Motor neuron (in vitro differentiated cells): ENCODE results near the gene UGCG. TPM values are rescaled to one million over a fixed set of nuclear protein-coding genes. Genes with fewer than 3 reads are reported as not detected.
A peak's percentile ranks its signal among the peaks of the same experiment; 100 is the strongest.

Source experiments
- ATAC-seq, 8 experiments: fragments of 200-7000 bp; cut with Tn5 transposase; replicated peaks in 6 of 8; 2 replicates each; pipeline ENCODE4 v1.8.0; 2021; ENCODE audit warnings: mild to moderate bottlenecking in 8 of 8, moderate library complexity in 8 of 8
- H3K27ac ChIP-seq, 2 donors: fragments of 250-450 bp; sonication (Bioruptor Pico); 2 replicates each; pipeline ENCODE4 v1.9.0; 2021; ENCODE audit warnings: antibody characterized with exemption in 2 of 2, mild to moderate bottlenecking in 2 of 2, moderate library complexity in 1 of 2
- H3K4me1 ChIP-seq, 2 donors: fragments of 250-450 bp; sonication (Bioruptor Pico); replicated peaks in 1 of 2; 2 replicates each; pipeline ENCODE4 v1.6.1; 2021; ENCODE audit warnings: antibody characterized with exemption in 2 of 2, mild to moderate bottlenecking in 2 of 2, moderate library complexity in 1 of 2
- H3K4me3 ChIP-seq, 5 donors: fragments of 250-450 bp; sonication (Bioruptor Pico); 2 replicates each; pipeline ENCODE4 v1.9.0; 2021; ENCODE audit warnings: antibody characterized with exemption in 5 of 5, mild to moderate bottlenecking in 5 of 5, moderate library complexity in 4 of 5
- WGBS, 10 experiments: fragments of 450-650 bp; shearing (Covaris generic); methylation state at CpG; one replicate each; pipeline ENCODE4 v1.0.0; 2022; 5-methylcytosine and 5-hydroxymethylcytosine counted together
- in situ Hi-C, 9 experiments: fragments of 400-800 bp; cut with MboI; loops; one replicate each; pipeline ENCODE4 v1.15.0; 2021; ENCODE audit warnings: low sequenced_read_pairs in 9 of 9, low pct_unique_long_range_greater_than_20kb in 2 of 9; ENCODE audit not compliant: unreplicated experiment in 9 of 9
- total RNA-seq, 8 experiments: library from RNA; unstranded; fragments of 300-600 nt; gene quantifications; 2 replicates each; pipeline versions ENCODE4 v1.2.3 to v1.2.4, GENCODE V29; 2022

The UGCG gene
- total RNA-seq, 8 experiments from 2014 or later, result 7.1 to 51.7 (median 28.2) TPM

DNA sequence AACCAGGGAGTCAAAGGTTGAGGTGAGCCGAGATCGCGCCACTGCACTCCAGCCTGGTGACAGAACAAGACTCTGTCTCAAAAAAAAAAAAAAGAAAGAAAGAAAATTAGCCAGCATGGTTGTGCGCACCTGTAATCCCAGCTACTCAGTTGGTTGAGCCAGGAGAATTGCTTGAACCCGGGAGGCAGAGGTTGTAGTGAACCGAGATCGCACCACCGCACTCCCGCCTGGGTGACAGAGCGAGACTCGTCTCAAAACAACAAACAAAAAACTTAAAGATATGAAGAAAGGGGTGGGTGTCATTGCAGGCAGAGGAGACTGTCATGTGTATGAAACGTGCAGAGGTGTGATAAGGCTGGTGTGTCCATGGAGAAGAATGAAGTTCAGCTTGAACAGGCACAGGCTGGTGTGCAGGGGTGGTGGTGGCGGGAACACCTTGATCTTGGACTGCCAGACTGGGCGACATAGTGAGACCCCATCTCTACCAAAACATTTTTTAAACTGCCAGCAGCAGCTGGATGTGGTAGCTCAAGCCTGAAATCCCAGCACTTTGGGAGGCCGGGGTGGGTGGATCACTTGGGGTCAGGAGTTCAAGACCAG lies 69.6 kb downstream of the UGCG start:
- H3K4me1 ChIP-seq, result no peaks in the 10 kb centered on the region
- 60 to 100% (median 93%) methylated on average over 1 to 10 of the region's 15 CpGs; no CpG with 5 or more reads in 1 of the 10 experiments for WGBS, 10 experiments
- in situ Hi-C loops, result no loop called here
- H3K4me3 ChIP-seq, result no peak overlapping the region
- no peak for ATAC-seq
- no peak overlapping the region for H3K27ac ChIP-seq

- H3K27ac ChIP-seq, result no peak overlapping the region
- 80 to 100% (median 86%) methylated on average over 1 of the region's 1 CpG; no CpG with 5 or more reads in 7 of the 10 experiments for WGBS, 10 experiments
- in situ Hi-C loops, result no loop called here
- ATAC-seq, result no peak
- H3K4me3 ChIP-seq, result no peak overlapping the region
- no peaks in the 10 kb centered on the region for H3K4me1 ChIP-seq
These were observed 70.3 kb downstream of the UGCG start for GRCh38 chr9:111966861-111967291.

GRCh38 chr9:111967621-111968020 lies 71.0 kb downstream of the UGCG start:
- in situ Hi-C loops, result no loop called here
- WGBS, 10 experiments, result 42 to 100% (median 90%) methylated on average over 1 to 3 of the region's 3 CpGs; no CpG with 5 or more reads in 2 of the 10 experiments
- Histone ChIP-seq H3K27ac (no peak overlapping the region), H3K4me1 (no peaks in the 10 kb centered on the region), H3K4me3 (no peak overlapping the region)
- no peak for ATAC-seq

DNA sequence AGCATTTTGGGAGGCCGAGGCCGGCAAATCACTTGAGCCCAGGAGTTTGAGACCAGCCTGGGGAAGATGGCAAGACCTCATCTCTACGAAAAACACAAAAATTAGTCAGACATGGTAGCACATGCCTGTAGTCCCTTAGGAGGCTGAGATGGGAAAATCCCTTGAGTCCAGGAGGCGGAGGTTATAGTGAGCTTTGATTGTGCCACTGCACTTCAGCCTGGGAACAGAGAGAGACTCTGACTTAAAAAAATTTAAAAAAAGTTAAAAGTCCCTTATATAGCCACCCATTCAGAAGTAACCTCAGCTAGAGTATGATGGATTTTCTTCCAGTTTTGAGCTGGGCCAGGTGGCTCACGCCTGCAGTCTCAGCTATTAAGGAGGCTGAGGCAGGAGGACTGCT lies 72.4 kb downstream of the UGCG start:
- in situ Hi-C loops, result no loop called here
- H3K4me3 ChIP-seq, result no peak overlapping the region
- no peak for ATAC-seq
- H3K4me1 ChIP-seq, result no peaks in the 10 kb centered on the region
- H3K27ac ChIP-seq, result no peak overlapping the region
- whole genome bisulfite sequencing, 10 experiments, result 83 to 100% (median 95%) methylated on average over 2 to 5 of the region's 5 CpGs; no CpG with 5 or more reads in 1 of the 10 experiments

DNA sequence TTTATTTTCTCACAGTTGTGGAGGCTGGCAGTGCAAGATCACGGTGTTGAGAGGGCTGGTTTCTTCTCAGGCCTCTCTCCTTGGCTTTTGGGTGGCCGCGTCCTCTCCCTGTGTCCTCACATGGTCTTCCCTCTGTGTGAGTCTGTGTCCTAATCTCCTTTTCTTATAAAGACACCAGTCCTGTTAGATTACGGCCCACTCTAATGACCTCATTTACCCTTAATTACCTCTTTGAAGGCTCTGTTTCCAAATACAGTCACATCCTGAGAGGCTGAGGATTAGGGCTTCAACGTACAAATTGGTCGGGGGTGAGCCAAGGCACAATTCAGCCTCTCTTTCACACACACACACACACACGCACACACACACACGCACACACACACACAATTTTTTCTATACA lies 73.0 kb downstream of the UGCG start:
- no peak overlapping the region for H3K27ac ChIP-seq
- H3K4me1 ChIP-seq, result no peaks in the 10 kb centered on the region
- ATAC-seq, result no peak
- no peak overlapping the region for H3K4me3 ChIP-seq
- 35 to 100% (median 69%) methylated on average over 2 to 8 of the region's 8 CpGs; no CpG with 5 or more reads in 2 of the 10 experiments for WGBS, 10 experiments
- in situ Hi-C loops, result no loop called here

DNA sequence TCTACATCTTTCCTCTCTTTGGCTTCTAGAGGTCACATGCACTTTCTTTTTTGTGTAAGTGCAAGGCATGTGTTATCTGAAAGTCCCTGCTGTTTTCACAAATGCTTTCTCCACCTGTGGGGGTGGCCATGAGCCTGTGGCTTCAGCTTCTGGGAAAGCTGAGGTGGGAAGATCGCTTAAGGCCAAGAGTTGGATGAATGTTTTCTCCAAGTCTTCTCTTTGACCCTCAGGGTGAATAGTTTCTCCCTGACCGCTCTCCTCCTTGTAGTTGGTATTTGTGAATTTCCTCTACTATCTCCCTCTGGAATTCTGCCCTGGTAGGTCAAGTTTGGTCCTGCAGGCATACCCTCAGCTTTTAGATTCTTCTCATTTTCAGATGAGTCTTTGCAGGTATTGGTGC lies 74.2 kb downstream of the UGCG start:
- 67 to 100% (median 100%) methylated on average over 1 to 2 of the region's 2 CpGs; no CpG with 5 or more reads in 5 of the 10 experiments for WGBS, 10 experiments
- H3K27ac ChIP-seq, result no peak overlapping the region
- no peak for ATAC-seq

DNA sequence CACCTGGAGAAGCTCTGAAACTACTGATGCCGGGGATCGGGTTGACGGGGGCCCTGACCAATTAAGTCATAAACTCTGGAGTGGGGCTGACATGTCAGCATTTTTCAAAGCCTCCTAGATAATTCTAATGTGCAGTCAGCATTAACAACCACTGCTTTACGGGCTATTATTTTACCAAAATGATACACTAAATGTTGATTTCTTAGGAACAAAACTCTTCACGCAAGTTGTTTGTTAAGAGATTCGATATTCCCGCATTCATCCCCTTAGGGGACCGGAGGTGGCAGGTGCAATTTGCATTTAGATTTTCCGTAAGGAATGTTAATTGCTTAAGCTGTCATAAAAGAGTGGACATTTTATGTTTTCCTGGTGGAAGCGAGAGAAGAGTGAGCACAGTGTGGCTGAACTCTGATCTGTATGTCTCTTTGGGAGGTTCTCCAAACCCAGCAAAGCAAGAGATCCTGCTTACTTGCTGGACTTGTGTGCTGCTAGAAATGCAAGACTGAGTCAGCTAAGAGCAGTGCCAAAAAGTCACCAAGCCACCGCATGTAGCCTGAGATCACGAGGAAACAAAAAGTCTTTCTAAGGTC lies 77.6 kb downstream of the UGCG start:
- peak in 3 of 8 experiments; percentile 81 to 88 (median 85) for ATAC-seq
- no peak overlapping the region for H3K27ac ChIP-seq
- WGBS, 10 experiments, result 11 to 100% (median 62%) methylated on average over 1 to 12 of the region's 12 CpGs
- H3K4me1 ChIP-seq, result no peaks in the 10 kb centered on the region
- no peak overlapping the region for H3K4me3 ChIP-seq
- in situ Hi-C loops, result no loop called here

More for the DNA sequence above, 74.2 kb downstream of the UGCG start:
- H3K4me1 ChIP-seq, result no peaks in the 10 kb centered on the region
- H3K4me3 ChIP-seq, result no peak overlapping the region
- in situ Hi-C loops, result no loop called here

DNA sequence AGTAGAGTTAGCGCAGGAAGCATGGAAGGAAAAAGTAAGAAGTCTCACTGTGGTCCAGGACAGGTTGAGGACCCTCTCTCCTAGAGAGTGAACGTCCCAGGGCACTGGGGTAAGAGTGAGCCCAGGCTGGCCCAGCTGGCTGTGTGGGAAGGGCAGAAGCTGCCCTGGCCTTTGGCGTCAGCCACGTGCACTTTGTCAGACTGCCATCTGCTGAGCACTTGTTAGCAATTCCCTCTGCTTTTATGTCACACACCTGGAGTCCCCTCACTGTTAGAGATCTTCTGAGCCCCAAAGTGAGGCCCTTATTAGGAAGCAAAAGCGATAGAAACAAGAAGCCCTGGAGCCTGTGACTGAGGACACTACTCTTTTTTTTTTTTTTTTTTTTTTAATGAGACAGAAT lies 79.1 kb downstream of the UGCG start:
- Histone ChIP-seq H3K27ac (no peak overlapping the region), H3K4me3 (no peak overlapping the region), H3K4me1 (no peaks in the 10 kb centered on the region)
- WGBS, 10 experiments, result 0 to 100% (median 93%) methylated on average over 1 to 3 of the region's 5 CpGs; no CpG with 5 or more reads in 3 of the 10 experiments
- ATAC-seq, result peak in 1 of 8 experiments; percentile 68
- in situ Hi-C loops, result no loop called here

GRCh38 chr9:111978616-111979015 lies 82.0 kb downstream of the UGCG start:
- Histone ChIP-seq H3K4me1 (no peaks in the 10 kb centered on the region), H3K4me3 (no peak overlapping the region), H3K27ac (no peak overlapping the region)
- ATAC-seq, result no peak
- in situ Hi-C loops, result no loop called here
- WGBS, 10 experiments, result 0 to 100% (median 67%) methylated on average over 1 to 4 of the region's 4 CpGs; no CpG with 5 or more reads in 1 of the 10 experiments

DNA sequence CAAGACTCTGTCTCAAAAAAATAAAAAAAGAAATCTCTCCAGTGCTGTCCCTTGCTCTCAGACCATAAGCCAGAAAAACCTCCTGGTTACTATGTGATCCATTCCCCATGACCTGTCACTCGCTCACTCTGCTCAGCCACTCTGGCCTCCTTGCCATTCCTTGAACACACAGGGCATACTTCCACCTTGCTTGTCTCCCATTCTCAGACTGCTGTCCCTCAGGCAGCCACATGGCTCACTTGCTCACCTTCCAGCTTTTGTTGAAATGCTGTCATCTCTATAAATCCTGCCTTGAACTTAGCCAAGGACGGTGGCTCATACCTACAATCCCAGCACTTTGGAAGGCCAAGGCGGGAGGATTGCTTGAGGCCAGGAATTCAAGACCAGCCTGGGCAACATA lies 82.9 kb downstream of the UGCG start:
- no peak for ATAC-seq
- Histone ChIP-seq H3K4me1 (no peaks in the 10 kb centered on the region), H3K4me3 (no peak overlapping the region), H3K27ac (no peak overlapping the region)
- WGBS, 10 experiments, result 60 to 100% (median 100%) methylated on average over 1 to 2 of the region's 3 CpGs; no CpG with 5 or more reads in 5 of the 10 experiments
- in situ Hi-C loops, result no loop called here

- Histone ChIP-seq H3K27ac (no peak overlapping the region), H3K4me3 (no peak overlapping the region), H3K4me1 (no peaks in the 10 kb centered on the region)
- no peak for ATAC-seq
- WGBS, 10 experiments, result 50 to 95% (median 76%) methylated on average over 1 to 4 of the region's 4 CpGs; no CpG with 5 or more reads in 4 of the 10 experiments
- in situ Hi-C loops, result no loop called here
These were observed 83.8 kb downstream of the UGCG start for GRCh38 chr9:111980398-111980797.

DNA sequence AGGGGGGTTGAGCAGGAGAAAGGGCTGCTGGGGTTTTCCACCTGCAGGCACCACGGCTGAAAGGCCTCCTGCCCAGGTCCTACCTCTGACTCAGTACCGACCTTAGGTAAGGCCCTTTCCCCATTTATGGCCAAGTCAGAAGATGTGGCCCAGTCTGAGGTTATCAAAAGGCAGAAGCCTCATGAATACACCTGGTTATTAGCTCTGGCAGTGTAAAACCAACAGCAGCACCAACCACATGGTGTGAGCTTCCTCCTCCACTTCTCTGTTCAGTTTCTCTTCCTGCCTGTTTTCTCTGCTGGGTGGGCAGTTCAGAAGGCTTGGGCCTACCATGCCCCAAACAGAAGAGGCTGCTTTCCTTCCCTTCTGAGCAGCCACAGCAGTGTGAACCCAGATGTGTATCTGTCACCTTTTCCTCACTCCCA lies 86.9 kb downstream of the UGCG start:
- no peak overlapping the region for H3K4me3 ChIP-seq
- 80 to 100% methylated on average over 1 of the region's 2 CpGs; no CpG with 5 or more reads in 8 of the 10 experiments for WGBS, 10 experiments
- H3K27ac ChIP-seq, result no peak overlapping the region
- H3K4me1 ChIP-seq, result no peaks in the 10 kb centered on the region
- no peak for ATAC-seq
- in situ Hi-C loops, result no loop called here

DNA sequence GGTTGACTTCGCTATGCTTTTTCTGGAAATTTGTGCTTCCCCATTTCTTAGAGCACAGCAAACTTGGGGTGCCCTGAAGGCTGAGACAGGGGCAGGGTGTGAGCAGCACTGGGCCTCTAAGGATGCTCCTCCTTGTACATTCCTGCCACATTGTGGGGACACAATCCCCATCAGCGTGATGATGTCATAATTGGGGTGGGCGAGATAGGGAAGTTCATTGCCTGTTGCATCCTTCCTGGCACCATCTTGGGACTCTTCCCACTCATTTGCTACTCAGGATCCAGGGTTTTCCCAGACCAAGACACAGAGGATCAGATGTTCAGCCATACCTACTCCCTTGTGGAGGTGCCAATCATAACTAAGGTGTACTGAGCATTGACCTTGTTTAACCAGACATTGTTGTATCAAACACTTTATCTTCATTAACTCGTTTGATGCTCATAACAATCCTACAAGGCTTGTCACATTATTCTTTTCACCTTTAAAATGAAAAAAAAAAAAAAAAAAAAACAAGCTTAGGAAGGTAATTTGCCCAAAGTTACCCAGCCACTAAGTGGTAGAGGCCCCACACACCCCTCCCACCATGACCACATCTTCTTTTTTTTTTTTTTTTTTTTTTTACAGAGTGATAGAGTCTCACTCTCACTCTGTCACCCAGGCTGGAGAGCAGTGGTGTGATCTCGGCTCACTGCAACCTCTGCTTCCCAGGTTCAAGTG lies 87.6 kb downstream of the UGCG start:
- Histone ChIP-seq H3K4me3 (no peak overlapping the region), H3K4me1 (no peaks in the 10 kb centered on the region), H3K27ac (no peak overlapping the region)
- in situ Hi-C loops, result no loop called here
- ATAC-seq, result no peak
- 69 to 100% (median 86%) methylated on average over 1 to 4 of the region's 5 CpGs for WGBS, 10 experiments
